ENCODE measurements around the gene EEF1G. TPM values are rescaled to one million over a fixed set of nuclear protein-coding genes. Genes with fewer than 3 reads are reported as not detected.

Gene EEF1G
- total and polyA plus RNA-seq, 9 of the 15 experiments (the other 6 are each of a cell fraction or from before 2014, with no cell fraction given) = 985 to 2,349 (median 2,035) TPM

DNA sequence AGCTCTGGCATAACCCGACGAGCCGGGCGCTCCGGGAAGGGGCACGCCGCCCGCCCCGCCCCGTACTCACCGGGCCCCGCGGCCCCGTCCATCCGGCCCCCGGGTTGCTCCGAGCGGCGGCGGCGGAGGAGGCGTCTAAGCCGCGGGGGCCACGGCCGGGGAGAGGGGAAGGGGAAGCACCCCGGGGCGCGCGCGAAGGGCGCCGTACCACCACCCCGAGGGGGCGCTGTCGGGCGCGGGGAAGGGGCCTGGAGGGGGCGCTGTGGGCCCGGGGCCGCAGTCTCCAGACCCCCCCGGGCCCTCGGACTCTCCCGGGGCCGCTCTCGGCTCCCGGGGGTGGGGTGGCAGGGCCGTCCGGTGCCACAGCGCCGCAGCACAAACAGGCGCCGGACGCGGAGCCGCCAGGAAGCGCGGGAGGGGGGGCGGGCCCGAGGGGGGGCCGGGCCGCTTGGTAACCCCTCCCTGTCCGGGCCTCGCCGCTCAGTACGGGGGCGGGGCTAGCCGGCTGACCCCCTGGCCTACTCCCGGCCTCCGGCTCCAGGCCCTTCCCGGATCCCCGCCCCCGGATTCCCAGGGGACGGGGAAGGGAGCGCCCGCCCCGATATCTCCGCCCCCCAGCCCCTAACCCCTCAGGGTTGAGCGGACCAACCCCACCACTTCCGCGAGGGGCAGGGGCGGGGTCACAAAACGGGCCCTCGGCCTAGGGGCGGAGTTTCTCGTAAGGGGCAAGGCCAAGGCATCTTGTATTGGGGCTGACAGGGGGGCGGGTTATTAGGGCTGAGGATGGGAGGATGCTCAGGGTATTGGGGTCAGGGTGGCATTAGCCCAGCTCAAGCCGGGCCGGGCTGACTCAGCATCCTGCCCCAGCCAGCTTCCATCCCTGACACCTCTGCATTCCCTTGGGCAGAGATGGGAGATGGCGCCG lies 38.9 kb upstream of the EEF1G start, which contains the start of the genes EML3 and ROM1 (continued):
- TF ChIP-seq, protein P1, sequence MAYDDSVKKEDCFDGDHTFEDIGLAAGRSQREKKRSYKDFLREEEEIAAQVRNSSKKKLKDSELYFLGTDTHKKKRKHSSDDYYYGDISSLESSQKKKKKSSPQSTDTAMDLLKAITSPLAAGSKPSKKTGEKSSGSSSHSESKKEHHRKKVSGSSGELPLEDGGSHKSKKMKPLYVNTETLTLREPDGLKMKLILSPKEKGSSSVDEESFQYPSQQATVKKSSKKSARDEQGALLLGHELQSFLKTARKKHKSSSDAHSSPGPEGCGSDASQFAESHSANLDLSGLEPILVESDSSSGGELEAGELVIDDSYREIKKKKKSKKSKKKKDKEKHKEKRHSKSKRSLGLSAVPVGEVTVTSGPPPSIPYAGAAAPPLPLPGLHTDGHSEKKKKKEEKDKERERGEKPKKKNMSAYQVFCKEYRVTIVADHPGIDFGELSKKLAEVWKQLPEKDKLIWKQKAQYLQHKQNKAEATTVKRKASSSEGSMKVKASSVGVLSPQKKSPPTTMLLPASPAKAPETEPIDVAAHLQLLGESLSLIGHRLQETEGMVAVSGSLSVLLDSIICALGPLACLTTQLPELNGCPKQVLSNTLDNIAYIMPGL (CRISPR knock-in tag; IDR thresholded peaks at IDR 0.05) = peak; percentile 76; the same call in 1 of the 2 replicates
- no peak for TF ChIP-seq TARDBP (IDR thresholded peaks at IDR 0.05)
- TF ChIP-seq POLR2AphosphoS2 (IDR thresholded peaks at IDR 0.05; ENCODE audit: low read length) = no peak
- no peak for TF ChIP-seq MYNN (IDR thresholded peaks at IDR 0.05)
- TF ChIP-seq MYNN (CRISPR knock-in tag; IDR thresholded peaks at IDR 0.05) = no peak
- TF ChIP-seq, protein P2, sequence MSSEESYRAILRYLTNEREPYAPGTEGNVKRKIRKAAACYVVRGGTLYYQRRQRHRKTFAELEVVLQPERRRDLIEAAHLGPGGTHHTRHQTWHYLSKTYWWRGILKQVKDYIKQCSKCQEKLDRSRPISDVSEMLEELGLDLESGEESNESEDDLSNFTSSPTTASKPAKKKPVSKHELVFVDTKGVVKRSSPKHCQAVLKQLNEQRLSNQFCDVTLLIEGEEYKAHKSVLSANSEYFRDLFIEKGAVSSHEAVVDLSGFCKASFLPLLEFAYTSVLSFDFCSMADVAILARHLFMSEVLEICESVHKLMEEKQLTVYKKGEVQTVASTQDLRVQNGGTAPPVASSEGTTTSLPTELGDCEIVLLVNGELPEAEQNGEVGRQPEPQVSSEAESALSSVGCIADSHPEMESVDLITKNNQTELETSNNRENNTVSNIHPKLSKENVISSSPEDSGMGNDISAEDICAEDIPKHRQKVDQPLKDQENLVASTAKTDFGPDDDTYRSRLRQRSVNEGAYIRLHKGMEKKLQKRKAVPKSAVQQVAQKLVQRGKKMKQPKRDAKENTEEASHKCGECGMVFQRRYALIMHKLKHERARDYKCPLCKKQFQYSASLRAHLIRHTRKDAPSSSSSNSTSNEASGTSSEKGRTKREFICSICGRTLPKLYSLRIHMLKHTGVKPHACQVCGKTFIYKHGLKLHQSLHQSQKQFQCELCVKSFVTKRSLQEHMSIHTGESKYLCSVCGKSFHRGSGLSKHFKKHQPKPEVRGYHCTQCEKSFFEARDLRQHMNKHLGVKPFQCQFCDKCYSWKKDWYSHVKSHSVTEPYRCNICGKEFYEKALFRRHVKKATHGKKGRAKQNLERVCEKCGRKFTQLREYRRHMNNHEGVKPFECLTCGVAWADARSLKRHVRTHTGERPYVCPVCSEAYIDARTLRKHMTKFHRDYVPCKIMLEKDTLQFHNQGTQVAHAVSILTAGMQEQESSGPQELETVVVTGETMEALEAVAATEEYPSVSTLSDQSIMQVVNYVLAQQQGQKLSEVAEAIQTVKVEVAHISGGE (CRISPR knock-in tag; IDR thresholded peaks at IDR 0.05) = peak in 2 of 3 experiments; percentile 51 to 88; a peak in 4 of 6 replicates
- TF ChIP-seq FIP1L1 (IDR thresholded peaks at IDR 0.05; ENCODE audit: low read depth, low read length, poor library complexity, severe bottlenecking) = no peak
- peak; percentile 76 for TF ChIP-seq HMGN3 (IDR thresholded peaks at IDR 0.05; ENCODE audit: borderline replicate concordance, extremely low read depth, insufficient read length, low read depth, low read length)
- TF ChIP-seq, protein P3, sequence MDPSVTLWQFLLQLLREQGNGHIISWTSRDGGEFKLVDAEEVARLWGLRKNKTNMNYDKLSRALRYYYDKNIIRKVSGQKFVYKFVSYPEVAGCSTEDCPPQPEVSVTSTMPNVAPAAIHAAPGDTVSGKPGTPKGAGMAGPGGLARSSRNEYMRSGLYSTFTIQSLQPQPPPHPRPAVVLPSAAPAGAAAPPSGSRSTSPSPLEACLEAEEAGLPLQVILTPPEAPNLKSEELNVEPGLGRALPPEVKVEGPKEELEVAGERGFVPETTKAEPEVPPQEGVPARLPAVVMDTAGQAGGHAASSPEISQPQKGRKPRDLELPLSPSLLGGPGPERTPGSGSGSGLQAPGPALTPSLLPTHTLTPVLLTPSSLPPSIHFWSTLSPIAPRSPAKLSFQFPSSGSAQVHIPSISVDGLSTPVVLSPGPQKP (CRISPR knock-in tag; IDR thresholded peaks at IDR 0.05) = no peak
- no peak for TF ChIP-seq THRAP3 (IDR thresholded peaks at IDR 0.05; ENCODE audit: borderline replicate concordance)
- peak; percentile 83 for TF ChIP-seq ELF1 (tag; IDR thresholded peaks at IDR 0.05)
- TF ChIP-seq, protein P4, sequence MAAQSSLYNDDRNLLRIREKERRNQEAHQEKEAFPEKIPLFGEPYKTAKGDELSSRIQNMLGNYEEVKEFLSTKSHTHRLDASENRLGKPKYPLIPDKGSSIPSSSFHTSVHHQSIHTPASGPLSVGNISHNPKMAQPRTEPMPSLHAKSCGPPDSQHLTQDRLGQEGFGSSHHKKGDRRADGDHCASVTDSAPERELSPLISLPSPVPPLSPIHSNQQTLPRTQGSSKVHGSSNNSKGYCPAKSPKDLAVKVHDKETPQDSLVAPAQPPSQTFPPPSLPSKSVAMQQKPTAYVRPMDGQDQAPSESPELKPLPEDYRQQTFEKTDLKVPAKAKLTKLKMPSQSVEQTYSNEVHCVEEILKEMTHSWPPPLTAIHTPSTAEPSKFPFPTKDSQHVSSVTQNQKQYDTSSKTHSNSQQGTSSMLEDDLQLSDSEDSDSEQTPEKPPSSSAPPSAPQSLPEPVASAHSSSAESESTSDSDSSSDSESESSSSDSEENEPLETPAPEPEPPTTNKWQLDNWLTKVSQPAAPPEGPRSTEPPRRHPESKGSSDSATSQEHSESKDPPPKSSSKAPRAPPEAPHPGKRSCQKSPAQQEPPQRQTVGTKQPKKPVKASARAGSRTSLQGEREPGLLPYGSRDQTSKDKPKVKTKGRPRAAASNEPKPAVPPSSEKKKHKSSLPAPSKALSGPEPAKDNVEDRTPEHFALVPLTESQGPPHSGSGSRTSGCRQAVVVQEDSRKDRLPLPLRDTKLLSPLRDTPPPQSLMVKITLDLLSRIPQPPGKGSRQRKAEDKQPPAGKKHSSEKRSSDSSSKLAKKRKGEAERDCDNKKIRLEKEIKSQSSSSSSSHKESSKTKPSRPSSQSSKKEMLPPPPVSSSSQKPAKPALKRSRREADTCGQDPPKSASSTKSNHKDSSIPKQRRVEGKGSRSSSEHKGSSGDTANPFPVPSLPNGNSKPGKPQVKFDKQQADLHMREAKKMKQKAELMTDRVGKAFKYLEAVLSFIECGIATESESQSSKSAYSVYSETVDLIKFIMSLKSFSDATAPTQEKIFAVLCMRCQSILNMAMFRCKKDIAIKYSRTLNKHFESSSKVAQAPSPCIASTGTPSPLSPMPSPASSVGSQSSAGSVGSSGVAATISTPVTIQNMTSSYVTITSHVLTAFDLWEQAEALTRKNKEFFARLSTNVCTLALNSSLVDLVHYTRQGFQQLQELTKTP (IDR thresholded peaks at IDR 0.05; ENCODE audit: low read depth in 1 of 2, partially characterized antibody in 2 of 2) = no peak

Data from K562 (cell line).